ENCODE results near the gene ALX4.

Gene ALX4

GRCh38 chr11:44335052-44335760 is 25.3 kb upstream of the ALX4 start:
- no peak for FAIRE-seq

GRCh38 chr11:44334356-44335004 is 24.5 kb upstream of the ALX4 start:
- no peak for FAIRE-seq

DNA sequence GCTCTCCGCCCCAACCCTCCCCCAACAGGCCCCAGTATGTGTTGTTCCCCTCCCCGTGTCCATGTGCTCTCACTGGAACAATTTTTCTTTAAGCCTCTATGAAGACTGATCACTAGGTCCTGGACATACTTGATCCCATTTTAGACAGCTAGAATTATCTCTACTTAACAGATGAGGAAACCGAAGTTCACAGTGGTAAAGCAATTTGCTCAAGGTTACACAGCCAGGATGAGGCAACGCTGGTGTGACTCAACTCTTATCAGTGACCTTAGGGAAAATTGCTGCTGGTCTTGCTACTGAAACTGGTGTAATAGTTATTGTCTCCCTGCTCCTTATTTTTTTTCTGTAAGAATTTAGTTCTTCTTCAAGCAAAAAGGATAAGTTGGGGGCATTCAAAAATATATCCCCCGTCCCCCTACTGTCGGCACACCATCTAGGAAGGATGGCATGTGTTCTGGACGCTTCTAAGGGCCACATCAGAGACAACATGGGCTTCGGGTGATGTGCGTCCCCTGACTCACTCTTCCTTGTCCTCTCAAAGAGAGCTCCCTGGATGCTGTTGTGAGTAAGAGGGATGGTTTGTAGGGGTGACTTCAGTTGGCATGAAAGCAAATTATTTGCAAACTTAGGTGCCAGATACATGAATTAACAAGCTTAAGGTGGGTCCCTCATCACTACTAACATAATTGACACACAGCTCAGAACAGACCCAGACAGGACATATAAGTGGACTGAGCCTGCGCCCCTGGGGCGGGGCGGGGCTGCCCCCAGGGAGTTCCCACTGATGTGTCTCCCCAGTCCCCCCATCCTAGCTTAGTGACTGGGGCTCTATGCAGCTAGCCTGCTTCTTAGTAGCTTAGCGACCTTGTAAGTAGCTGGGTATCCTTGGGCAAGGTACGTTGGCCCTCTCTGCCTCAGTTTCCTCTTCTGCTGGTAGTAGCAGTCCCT is 23.6 kb upstream of the ALX4 start:
- FAIRE-seq: no peak

DNA sequence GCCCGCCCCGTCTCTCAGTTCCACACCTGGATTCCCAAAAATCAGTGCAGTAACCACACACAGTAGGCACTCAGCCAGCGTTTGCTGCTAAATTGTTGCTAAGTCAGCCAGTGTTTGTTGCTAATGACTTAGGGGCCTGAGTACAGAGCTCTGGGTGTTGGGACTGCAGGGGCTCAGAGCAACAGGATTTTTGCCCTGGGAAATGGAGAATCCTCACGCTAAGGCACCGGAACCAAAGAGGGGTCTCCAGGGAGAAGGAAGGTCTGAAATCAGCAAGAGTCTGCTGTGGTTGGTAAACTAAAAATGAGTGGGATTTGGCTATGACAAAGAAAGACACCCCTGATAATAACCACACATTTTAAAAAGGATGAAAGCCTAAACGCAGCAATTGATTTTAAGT is 22.7 kb upstream of the ALX4 start:
- no peak for FAIRE-seq

DNA sequence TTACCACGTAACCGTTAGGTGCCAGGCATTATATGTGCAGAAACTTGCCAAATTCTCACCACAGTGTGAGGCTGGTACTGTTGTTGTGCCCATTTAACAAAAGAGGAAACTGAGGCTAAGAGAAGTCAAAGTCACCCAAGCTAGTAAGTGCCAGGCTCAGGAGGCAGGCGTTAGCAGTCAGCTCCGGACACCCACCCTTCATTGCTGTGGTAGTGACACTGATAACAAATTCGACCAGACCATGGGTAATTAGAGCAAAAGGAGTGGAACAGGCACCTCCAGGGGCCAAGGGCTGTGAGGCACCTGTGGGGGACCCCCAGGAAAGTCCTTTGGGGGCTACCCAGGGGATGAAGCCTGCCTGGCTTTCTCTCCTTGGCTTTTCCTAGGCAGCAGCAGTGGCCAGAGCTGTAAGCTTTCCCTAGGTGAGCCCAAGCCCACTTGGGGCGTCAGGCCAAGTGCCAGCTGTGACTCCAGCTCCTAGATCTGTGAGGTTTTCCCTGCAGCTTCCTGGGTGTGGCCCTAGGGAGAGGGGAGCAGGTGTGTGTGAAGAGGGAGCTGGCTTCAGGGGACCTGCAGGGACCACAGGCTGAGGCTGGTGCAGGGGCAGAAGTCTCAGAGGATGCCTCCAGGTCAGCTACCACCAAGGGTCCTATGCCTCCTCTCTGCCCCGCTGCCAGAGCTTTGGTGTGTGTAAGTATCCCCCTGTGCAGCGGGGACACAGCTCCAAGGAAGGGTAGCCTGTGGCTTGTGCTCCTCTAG is 19.7 kb upstream of the ALX4 start:
- no peak for FAIRE-seq

- no peak for FAIRE-seq
These were observed 18.3 kb upstream of the ALX4 start for GRCh38 chr11:44328138-44328660.

DNA sequence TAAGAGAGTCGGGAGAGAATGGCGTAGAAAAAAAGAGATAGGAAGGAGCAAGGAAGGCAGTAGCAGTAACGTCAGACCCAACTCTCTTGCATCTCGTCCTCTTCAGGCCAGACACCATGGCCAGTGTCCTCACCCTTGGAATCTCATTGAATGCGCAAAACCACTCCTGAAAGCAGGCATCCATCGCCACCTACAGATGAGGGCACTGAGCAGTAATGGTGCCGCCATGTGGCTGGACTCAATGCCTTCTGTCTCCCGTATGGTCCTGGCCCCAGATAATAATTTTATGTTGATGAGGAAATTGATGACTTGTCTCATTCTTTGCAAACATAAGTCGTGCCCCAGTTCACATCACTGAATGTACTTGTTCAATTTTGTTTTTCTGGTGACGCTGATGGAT is 17.8 kb upstream of the ALX4 start:
- no peak for FAIRE-seq

DNA sequence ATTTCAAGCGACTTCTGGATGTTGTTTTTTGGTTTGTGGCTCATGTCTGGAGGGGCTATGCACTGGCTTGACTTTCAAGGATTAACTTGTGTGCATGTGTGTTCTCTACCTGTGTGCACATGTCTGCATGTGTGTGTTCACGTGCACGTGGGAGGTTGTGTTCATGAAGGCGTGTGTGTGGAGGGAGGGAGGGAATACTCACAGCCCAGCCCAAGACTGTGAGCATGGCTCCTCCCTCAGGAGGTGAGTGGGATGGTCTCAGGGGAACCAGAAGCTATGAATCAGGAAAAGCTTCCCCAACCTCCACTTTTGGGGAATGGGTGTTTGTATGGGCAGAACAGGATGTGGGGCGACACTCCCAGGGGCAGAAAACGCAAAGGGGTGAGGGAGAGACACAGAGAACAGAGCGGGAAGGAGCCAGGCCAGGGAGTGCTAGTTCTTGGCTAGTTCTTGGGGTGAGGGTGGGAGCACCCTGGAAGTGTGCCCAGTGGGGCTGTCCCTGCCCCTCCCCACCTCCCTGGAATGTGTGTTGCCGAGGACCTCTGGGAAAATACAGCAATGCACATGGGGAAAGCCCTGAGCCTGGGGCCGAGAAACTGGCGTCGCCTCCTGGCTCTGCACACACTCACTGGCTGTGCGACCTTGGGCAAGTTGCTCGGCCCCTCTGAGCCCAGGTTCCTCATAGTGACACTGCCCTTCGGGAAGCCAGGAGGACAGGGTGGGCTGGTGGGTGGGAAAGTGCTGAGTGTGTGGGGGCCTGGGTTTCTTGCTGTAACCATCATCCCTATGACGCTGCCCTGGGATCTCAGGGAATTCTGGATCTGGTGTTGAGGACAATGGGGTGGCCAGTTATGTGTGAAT is 16.9 kb upstream of the ALX4 start:
- no peak for FAIRE-seq

GRCh38 chr11:44325698-44326097 is 15.8 kb upstream of the ALX4 start:
- FAIRE-seq: no peak

DNA sequence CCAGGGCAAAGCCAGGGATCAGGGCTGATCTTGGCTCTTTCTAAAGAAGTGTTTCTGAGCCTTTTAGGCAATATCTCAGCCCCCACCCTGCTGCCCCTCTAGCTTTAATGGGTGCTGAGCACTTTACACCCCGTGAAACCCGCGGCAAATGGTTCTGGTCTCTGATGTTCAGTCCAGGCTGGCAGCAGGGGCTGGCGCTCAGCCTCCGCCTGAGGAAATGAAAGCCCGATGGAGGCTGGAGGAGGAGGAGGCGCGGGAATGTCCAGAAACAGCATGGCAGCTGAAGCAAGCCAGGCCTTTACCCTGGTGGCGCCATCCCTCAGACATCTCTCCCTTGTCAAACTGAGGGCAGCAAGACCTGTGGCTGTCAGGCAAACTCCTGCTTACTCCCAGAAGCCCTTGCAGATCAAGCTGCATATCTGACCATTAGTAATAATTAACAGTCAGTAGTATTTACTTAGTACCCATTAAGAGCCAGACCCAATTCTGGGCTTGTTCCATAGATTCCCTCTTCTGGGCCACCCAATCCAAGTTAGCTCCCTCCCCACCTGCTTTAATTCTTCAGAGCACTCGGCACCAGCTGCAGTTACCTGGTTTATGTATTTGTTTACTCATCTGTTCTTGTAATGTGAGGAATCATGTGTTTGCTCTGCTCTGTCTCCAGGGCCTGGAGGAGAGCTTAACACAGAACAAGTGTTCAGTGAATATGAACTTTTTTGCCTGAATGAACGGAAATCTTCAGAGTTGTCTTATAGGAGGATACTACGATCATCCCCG is 15.0 kb upstream of the ALX4 start:
- FAIRE-seq: no peak

- FAIRE-seq: no peak
These were observed 14.3 kb upstream of the ALX4 start for GRCh38 chr11:44324222-44324621.

DNA sequence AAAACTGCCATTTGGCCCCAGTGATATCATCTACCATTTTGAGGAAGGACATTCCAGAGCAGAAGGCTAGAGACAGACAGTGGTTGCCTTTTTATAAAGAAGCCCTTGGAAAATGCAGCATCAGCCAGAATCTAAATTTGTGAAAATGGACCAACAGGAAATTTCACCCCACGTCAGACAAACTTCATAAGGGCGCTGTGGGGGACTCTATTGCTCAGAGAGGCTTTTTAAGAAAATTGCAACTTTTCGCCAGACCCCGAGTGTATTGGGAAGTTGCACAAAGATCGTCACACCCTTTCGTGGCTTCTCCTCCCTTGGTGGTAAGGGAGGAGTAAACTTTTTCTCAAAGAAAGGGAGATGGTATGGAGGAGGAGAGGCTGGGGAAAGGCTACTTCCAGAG is 12.3 kb upstream of the ALX4 start:
- FAIRE-seq: no peak

DNA sequence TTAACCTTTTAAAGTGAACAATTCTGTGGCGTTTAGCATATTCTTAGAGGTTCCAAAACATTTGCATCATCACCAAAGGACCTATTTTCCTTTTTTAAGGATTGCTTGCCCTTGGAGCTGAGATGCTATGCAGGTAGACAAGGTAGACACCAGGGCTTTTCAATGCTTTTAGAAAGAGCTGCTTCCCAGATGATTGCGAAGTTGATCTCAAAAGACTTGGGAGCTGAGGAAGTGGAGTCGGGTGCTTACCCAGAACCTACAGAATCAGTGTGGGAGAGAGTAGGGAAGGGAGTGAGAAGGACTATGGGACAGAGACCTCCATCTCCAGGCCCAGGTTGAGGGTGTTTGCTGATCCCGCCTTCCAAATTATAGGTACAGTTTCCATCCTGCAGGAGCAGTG is 11.1 kb upstream of the ALX4 start:
- FAIRE-seq: no peak

- no peak for FAIRE-seq
These were observed 10.5 kb upstream of the ALX4 start for GRCh38 chr11:44320289-44320973.

DNA sequence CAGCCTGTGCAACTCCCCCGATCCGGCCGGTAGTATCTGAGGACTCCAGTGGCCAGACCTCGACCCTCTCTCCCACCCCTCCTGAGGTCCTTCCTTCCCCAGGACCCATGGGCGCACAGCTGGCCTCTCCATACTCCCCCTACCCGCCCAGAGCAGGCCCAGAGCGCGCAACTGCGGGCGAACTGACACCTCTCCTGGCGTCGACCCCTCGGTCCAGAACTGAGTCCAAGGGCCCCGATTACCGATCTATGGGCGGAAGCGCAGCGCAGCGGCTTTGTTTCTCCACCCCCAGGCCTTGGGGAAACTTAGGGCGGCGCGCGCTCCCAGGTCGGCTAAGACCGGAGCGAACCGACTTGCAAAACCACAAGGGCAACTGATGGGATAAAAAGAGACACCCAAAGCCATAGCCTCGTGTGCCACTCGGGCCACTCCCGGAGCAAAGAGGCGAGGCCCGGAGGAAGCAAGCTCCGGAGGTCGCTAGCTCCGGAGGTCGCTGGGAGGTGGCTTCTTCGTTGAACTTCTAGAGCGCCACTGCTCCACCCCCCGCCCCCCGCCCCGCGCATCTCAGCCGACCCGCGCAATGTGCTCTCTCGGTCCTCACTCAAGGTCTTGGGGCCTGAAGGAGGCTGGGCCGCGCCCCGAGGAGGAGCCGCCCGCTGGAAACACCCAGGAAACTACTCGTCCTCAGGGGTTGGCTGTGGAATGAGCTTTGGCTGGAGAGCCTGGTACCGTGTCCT is 9.8 kb upstream of the ALX4 start:
- FAIRE-seq: no peak

- FAIRE-seq: no peak
These were observed 9.2 kb upstream of the ALX4 start for GRCh38 chr11:44319170-44319551.

DNA sequence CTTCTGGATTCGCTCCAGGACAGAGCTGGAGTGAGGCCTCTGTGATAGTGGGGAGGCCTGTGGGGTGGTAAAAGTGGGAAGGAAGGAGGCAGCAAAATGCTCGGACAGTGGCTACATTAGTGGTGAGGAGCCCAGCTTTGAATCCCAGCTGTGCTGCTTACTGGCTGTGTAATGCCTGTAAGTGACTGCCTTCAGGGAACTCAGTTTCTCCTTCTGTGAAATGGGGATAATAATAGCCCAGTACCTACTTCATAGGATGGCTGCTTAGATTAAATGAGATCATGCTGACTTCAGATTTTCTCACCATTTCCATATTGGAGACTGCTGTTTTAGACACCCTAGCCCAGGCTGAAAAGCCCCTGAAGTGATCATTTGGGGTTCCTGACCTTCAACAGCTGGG is 8.4 kb upstream of the ALX4 start:
- FAIRE-seq: no peak

DNA sequence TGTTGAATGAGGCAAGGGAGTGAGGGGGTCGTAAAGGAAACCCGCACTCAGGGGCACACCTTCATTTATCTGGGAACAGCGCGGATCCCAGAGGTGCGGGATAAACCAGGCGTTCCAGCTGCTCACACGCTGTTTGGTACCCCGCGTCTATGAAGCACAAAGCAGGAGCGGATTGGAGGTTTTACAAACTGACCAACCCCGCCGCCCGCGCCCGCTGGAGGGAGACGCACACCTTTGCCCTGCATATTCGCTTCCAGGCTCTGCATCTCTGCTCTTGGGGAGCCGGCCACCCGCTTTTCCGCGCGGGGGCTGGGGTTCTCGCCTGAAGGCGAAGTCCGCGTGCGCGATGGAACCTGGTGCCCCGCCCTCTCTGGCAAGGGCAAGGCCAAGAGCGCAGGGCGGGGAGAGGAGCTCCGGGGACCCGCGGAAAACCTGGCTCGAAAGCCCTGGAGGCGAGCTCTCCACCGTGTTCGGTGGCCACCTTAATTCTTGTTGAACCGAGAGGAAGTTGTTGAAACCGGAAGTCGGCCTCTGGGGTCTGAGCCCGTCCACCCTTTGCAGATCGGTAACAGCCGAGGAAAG is 6.8 kb upstream of the ALX4 start:
- FAIRE-seq: no peak

Measured in islet of Langerhans (tissue), 1 donor.